Lower leg skin (tissue), 3 donors: Measurements from ENCODE around the gene STYXL2.

Experiments
- POLR2A ChIP-seq, 2 donors: fragments of 450-650 bp; IDR thresholded peaks; one replicate each; pipeline ENCODE4 v1.6.1; 2016 to 2017; ENCODE audit warnings: antibody characterized with exemption in 2 of 2, mild to moderate bottlenecking in 1 of 2, moderate library complexity in 1 of 2
- TF ChIP-seq, protein P1 (sequence below), 3 donors: fragments of 450-650 bp; IDR thresholded peaks; one replicate each; pipeline ENCODE4 v1.5.1; 2016; ENCODE audit warnings: antibody characterized with exemption in 3 of 3, mild to moderate bottlenecking in 3 of 3, moderate library complexity in 2 of 3

DNA sequence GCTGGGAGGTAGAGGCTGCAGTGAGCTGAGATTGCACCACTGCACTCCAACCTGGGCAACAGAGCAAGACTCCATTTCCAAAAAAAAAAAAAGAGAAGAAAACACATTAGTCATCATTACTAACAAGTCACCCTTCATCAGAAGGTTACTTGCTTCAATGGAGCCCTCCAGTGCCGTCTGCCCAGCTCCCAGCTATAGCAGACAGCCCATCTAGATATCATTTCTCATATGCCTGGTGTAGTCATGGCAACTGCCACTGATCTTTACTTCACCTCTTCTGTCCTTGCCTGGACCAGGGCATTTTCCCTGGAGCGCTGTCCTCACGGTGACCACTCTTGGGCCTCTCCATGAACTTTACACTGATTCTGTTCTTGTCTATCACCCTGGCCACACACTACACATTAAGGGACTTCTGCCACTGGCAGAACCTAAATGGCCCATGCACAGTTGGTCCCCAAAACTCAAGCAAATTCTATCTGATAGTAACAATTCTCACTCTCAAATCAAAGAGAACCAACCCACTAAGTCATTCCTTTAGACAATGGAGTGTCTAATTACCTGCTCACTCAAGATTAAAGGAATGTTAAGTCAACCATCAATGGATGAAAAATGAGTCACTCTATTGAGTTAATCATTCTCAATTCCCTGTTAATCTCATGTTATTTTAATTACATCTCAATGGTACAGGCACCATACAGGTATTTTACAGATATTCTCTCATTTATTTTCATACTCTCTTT, 16.6 kb upstream of the STYXL2 start:
- TF ChIP-seq, protein P1, sequence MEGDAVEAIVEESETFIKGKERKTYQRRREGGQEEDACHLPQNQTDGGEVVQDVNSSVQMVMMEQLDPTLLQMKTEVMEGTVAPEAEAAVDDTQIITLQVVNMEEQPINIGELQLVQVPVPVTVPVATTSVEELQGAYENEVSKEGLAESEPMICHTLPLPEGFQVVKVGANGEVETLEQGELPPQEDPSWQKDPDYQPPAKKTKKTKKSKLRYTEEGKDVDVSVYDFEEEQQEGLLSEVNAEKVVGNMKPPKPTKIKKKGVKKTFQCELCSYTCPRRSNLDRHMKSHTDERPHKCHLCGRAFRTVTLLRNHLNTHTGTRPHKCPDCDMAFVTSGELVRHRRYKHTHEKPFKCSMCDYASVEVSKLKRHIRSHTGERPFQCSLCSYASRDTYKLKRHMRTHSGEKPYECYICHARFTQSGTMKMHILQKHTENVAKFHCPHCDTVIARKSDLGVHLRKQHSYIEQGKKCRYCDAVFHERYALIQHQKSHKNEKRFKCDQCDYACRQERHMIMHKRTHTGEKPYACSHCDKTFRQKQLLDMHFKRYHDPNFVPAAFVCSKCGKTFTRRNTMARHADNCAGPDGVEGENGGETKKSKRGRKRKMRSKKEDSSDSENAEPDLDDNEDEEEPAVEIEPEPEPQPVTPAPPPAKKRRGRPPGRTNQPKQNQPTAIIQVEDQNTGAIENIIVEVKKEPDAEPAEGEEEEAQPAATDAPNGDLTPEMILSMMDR (IDR thresholded peaks at IDR 0.05) = no peak
- no peak for TF ChIP-seq POLR2A (IDR thresholded peaks at IDR 0.05)
